Stromal cell of bone marrow (primary cell): ENCODE results near the gene AURKAIP1.
"Not testable (repeated sequence)": the region's sequence is repeated elsewhere in the genome, so short reads cannot be mapped to it uniquely, and the experiment has no call there.

Experiments
- DNase-seq: peaks from one replicate; pipeline ENCODE4 v3.0.0-alpha.2; 2012; ENCODE audit warnings: low read depth

Gene AURKAIP1

DNA sequence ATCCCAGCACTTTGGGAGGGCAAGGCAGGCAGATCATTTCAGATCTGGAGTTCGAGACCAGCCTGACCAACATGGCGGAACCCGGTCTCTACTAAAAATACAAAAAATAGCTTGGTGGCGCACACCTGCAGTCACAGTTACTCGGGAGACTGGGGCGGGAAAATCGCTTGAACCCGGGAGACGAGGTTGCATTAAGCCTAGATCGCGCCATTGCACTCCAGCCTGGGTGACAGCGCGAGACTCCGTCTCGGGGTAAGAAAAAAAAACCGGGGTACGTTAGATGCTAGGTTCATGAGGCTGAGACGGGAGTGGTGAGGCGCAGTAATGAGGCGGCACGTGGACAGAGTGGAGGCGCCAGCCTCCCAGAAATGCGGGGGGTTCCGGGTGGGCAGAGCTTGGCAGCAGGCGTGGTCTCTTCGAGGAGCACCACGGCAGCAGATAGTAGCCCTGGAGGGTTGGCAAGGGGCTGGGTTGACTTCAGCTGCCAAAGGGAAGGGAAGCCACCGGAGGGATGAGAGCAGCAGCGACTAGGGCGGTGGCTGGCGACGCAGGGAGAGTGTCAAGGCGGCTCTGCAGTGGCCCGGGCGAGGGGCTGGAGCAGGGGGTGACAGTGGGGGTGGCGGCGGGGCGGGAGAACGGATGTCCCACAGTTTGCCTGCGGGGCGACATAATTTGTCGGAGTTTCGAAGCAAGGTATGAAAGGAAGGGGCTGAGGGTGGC is 31.3 kb upstream of the AURKAIP1 start:
- no peak for DNase-seq

DNA sequence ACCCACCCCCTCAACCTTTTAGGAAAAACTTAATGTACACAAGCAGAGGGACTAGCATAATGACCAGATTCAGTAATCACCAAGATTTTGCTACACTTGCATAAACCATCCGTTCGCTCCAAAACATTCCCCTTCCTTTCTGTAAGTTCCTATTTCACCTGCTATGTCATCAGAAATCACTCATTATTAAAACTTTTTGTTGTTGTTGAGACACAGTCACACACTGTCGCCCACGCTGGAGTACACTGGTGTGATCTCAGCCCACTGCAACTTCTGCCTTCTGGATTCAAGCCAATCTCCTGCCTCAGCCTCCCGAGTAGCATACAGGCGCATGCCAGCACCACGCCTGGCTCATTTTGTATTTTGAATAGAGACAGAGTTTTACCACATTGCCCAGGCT is 28.6 kb upstream of the AURKAIP1 start:
- no peak for DNase-seq

DNA sequence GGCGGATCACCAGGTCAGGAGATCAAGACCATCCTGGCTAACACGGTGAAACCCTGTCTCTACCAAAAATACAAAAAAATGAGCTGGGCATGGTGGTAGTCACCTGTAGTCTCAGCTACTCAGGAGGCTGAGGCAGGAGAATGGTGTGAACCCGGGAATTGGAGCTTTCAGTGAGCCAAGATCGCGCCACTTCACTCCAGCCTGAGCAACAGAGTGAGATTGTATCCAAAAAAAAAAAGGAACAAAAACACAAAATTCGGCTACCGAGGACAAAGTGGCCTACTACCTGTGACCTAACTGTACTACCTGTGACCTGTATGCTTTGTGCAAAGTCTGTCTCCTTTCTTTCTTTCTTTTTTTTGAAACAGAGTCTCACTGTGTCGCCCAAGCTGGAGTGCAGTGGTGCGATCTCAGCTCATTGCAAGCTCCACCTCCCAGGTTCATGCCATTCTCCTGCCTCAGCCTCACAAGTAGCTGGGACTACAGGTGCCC is 27.9 kb upstream of the AURKAIP1 start:
- DNase-seq, result not testable (repeated sequence)

DNA sequence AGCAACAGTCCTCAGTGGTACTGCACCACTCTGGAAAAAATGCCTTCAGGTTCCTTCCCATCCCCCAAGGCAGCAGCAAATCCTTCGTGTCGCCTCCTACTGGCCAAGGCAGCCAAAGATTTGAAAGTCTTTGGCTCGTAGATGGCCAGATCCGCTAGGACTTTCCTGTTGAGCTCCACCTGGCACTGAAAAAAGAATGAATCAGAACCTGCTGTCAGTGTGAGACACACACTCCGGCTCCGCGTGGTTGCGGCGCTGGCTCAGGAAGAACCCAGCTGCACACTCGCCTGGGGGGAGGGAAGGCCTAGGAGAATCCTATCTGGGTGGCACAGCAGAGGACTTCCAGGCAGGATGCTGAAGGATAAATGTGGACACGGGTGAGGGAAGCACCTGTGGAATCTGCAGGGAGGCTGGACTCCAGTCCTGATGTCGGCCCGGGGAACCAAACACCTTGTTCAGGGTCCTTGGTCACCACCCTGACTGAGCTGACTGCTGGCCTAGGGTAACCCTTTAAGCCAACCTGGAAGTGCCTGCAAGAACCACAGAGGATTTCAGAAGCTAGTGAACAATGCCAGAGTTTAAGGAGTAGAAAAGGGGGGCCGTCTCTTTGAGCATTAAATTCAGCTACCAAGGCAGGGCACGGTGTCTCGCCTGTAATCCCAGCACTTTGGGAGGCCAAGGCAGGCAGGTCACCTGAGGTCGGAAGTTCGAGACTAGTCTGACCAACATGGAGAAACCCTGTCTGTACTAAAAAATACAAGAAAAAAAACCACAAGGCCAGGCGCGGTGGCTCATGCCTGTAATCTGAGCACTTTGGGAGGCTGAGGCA is 27.3 kb upstream of the AURKAIP1 start:
- DNase-seq, result peak; percentile 29

DNA sequence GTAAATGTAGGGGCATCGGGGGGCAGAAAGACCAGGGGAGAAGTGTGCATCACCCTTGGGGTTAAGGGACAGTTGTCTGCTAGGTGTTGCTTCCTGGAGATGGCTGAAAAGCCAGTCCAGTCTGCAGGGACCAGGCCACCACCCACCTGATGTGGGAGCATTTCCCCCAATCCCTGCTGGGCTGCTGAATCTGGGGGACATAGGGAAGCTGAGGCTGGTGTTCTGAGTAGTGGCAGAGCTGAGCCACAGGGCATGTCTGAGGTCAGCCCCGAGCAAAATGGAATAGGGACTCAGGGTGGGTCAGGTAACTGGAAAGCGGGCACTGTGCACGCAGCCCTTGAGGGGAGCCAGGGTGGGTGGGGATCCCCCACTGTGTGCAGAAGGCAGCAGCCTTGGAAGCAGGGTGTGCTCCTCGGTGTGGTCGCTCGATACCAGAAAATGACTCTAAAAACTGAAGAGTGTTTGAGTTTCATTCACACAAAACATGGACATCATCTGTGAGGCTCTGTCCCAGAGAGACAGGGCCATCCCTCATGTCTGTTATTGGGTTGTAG is 26.5 kb upstream of the AURKAIP1 start:
- no peak for DNase-seq

DNA sequence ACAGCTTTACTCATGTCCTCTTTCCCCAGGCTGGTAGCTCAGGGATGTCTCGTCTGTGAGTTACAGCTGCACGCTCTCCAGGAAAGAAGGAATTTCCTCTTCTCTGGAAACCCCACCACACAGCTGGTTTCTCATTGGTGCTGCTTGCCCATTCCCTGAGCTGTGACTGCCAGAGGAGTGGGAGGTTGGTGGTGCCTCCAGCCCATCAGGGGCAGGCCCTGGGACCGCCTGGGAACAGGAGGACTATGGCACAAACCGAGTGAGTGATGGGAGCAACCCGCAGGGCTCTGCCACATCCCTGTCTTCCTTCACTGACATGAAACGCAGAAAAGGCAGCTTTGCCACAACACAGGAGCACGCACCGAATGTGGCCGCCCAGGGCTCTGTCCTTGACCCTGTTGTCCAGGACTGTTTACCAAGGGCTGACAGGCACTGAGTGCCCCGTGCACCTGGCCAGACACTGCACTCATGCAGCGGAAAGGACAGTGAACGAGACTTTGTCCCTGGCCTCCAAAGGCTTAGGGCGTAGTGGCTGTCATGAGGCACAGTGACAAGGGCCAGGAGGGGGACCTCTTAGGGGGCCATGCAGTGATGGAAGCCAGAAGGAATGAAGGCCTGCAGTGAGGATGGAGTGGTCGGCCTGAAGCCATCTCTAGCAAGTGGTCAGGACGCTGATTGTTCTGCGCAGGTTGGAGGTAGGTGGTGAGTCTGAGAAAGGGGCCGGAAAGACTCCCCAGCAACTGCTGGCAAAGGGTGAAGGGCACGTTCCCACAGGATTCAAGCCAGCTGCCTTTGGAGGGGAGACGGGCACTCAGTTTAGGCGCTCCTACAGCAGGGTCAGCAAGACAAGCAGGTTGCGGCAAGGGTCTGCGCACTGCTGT is 25.8 kb upstream of the AURKAIP1 start:
- DNase-seq, result no peak

DNA sequence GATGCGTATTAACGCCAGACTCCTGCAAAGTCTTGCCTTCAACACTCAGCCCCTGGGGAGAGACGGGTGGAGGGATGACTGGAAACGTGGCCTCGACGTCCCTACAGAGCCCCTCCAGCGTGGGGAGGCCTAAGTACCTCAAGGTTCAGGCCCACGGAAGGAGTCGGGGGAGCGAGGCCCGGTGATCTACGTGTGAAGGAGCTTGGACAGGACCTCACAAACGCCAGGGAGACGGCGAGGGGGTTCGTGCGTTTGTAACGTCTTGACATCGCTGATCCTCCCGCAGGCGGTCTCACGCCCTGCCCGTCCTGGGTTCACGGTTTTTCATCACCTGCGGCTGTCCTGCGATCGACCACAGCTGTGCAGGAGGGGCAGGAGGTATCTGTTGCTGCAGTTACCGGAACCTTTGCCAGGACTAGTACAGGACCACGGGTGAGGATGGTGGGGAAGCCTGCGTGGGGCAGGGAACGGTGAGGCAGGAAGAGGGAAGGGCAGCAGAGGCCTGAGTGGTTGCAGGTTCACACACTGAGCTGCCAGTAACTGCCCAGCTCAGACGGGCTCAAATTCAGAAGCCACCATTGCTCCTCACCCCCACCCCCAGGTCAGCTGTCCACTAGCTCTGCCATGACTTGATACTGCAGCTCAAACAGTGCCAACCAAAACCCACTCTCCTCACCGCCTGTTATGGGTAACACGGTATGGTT is 25.0 kb upstream of the AURKAIP1 start:
- DNase-seq, result no peak

DNA sequence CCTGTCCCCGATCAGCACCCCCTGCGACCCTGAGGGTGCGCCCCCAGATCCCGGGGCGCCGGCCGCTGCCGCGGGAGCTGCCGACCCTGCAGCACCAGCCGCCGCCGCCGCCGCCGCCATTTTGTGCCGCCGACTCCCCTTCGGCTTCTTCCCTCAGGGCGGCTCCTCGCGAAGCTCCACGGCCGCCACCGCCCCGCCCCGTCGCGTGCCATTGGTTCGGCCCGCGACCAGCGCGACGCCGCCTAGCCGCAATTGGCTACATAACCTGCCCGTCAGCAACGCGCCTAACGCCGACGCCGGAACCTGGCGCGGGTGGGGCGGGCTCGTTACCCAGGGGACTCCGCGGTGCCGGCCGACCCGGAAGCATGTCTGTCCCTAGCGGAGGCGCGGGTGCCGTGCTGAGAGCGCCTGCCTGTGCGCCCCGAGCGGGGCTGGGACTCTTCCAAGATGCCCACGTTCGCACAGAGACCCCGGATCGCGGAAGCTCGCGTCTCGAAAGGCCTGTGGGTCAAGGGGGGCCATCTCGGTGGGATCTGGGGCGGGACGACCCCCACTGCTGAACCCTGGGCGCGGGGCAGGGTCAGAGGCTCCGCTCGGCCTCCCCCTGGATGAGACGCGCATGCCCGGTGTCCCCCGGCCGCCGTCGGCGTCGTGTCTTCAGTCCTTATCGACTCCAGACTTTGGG is 24.3 kb upstream of the AURKAIP1 start, which contains the start of gene CCNL2:
Gene CCNL2, minus strand, starts transcription at position 149 of the 685 bp plus-strand sequence. Its CDS starts 29 bp downstream, at position 120.
- DNase-seq, result peak; percentile 94

DNA sequence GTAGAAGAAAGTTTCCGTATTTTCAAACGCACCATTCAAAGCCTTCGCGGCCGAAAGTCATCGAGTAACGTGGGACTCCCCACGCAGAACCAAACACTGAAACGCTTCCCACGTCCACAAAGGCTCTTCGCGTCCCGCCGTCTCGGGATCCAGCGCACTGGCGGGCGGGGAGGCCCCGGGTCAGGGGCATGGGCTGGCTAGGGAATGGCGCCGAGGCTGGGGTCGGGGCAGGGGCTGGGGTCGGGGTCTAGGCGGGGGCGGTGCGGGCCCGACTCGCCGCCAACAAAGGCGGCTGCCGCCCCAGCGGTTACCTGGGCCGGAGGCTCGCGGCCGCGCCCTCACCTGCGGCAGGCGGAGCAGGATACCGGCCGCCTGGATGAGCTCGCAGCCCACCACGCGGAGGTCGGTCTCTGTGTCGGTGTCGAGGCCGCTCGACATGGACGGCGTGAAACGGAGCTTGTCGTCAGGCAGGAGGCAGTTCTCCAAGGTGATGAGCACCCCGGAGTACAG is 23.7 kb upstream of the AURKAIP1 start:
- DNase-seq, result no peak

DNA sequence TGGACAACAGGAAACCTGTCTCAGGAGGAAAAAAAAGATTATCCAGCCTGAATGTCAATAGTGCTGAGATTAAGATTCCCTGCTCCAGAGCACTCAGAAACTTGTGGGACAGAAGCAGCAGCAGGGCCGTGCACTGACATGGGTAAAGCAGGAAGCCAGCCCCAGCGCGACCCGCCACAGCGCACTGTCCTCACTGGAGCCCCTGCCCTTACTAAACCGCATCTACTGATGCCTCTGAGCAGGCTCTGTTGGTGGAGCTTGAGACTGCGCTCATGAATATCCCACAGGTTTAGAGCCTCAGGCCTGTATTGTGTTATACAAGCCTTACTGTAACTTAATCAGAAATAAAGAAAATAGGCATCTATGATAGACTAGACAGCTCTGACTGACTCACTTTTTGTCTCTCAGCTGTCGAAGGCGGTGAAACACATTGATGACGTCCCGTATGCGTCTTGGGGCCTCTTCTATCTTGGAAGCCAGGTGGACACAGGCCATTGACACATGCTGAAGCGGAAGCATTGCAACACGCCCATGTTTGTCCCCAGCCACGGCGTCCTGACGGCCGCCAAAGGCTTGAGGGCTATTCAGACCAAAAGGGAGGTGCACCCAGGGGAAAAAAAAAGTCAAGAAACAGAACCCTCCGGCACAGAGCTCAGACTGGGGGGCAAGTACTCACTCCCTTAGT is 23.0 kb upstream of the AURKAIP1 start:
- no peak for DNase-seq

DNA sequence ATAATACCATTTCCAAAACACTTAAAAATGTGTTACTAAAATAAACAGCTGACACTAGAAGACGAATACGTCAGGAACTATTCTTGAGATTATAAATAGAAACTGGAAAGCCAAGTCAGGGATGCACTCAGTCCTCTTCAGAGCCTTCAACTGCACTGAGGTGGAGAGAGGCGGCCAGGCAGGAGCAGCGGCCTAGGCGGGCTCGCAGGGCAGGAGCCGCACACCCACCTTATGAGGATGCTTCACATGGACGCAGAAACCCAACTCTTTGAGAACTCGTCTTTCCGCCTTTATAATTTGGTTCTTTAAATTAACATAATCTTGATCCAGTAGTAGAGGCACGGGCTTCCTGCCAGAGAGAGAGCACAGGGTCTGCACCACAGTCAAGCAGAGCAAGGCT is 20.2 kb upstream of the AURKAIP1 start:
- no peak for DNase-seq

DNA sequence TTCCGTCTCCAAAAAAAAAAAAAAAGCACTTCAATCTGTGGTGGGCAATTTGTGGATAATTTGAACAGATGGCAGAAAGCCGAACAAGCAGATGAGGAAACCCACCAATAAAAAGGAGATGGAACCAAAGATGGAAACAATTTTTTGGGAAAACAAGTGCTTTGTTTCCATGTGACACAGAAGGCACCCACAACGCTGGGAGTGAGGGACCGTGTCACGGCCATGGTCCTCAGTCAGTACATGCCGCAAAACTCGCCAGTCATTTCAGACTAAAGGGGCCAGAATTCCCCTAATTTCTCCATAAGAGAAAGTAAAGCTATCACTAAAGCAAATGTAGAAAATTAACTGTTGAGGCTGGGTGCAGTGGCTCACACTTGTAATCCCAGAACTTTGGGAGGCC is 19.1 kb upstream of the AURKAIP1 start:
- DNase-seq, result no peak

DNA sequence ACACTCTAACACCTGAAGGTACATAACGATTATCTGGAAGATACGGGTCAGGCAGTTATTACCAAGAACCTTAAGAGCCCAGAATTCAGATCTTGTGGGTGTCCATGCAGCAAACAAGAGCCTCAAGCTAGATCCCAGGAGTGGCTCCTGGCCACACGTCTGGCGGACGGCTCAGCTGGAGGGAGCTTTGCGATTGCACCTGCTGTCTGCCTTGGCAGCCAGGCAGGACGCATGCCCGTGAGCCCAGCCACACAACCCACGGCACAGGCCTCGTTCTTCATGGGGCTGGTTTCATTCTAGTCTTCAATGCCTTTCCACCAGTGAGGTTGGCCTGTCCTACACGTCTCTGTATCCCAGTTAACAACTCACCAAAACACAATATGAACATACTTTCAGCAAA is 18.4 kb upstream of the AURKAIP1 start:
- no peak for DNase-seq

DNA sequence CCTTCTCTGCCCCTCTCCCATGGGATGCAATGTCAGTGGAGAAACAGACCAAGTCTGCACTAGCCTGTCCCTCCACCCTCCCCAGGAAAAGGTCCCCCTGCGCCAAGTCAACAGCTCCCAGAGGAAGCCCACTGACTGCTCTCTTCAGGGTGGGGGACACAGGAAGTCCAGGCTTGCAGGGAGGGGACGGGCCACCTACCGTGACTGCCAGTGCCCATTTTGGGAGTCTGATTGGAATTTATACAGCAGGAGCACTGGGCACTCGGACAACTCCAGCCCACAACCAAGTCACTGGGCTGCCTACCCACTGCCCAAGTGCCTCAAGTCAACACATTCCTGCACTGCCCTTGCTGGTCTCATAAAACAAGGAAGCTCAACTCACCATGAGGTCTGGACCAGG is 18.0 kb upstream of the AURKAIP1 start:
- DNase-seq, result no peak

DNA sequence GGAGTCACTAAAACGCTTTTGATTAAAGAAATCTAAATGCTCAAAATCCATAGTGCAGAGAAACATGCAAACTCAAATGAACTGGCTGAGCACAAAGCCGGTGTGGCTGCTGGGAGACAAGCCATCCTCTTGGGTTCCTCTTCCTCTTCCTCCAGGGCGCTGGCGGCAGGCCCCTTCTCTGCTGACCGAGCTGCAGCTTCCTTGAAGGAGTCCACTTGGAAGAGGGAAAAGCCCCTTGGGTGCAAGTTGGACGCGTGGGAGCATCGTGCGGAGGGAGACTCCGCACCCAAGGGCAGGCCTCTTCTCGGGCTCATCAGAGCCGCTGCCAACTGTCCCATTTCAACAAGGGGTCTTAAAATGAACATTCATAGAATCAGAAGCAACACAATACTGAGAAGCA is 16.2 kb upstream of the AURKAIP1 start:
- DNase-seq, result no peak

DNA sequence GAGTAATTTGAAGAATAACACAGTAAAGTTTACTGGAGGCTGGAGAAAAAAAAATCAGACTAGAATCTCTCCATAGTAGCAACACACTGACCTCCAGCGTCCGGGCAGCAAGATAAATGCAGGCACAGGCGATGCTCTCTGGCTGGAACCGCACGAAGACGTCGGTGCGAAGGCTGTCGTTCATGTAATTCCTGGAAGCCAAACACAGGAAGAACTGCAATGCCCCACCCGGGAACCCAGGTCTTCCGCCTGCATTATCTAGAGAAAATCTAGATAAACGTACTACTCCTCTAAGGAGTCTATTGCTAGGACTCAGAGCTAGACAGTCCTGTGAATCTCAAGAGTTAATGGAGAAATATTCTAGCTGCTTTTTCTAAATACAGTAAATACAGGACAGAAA is 15.7 kb upstream of the AURKAIP1 start:
- DNase-seq, result no peak

DNA sequence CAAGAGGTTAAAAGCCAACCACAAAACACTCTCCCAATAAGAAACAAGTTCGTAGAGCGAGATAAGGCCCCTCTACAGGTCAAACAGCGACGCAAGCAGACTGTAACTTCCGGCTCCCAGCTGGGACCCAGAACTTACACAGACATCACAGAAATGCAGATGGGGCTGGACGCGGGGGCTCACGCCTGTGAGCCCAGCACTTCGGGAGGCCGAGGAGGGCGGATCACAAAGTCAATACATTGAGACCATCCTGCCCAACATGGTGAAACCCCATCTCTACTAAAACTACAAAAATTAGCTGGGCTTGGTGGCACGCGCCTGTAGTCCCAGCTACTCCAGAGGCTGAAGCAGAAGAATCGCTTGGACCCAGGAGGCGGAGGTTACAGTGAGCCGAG is 13.1 kb upstream of the AURKAIP1 start:
- DNase-seq, result no peak

DNA sequence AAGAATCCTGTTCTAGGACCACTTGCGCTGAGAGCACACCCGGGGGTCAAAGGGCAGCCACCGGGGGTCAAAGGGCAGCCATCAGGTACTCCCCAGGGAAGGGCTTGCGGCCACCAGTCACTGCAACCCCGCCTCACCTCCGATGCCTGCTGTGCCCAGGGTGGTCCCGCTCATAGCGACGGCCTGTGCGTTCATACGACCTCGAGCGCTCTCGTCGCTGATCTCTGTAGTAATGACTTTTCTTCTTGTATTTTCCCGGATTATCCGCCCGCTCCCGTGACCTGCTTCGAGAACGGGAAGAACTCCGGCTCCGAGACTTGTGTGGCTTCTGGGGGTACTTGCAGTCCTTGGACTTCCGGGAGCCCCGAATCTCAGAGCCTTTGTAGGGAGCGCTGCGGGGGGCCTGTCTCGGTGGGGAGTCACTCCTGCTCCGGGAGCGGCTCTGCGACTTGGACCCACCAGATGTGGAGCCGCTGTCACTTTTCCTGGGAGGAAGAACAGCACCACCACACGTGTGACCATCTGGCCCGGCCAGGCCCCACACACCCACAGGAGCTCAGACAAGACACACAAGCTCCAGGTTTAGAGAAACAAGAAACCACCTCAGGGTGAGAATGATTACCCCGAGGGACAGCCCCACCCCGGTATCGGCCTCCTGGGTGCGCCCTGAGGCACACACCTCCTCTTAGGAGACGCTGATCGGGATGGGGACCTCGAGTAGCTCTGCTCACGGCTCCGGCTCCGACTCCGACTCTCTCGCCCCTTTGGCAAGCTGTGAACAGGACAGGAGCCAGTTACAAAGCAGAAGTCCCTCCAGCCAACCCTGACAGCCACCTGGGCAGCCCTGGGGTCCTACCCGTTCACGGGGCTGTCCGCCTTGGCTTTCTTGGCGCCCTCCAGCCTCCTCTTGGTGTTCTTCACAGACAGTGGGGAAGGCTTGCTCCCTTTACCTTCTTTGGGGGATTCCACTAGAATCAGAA is 12.4 kb upstream of the AURKAIP1 start:
- no peak for DNase-seq

DNA sequence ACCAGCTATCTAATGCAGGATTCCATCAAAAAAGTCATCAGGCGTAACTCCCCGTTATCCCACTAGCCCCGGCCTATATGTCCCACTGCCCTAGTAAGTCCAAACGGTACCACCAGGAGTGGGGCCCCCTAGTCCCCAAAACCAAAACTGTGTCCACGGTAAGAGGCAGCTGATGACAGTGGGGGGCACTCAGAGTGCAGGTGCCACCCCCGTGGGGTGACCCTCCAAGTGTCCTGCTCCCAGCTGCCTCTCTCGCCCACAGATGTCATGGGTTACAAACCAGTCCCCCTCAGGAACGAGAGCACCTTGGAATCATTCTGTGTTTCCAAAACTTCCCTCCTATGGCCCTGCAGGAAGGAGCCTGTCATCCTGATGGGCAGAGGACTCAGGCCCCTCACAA is 10.9 kb upstream of the AURKAIP1 start:
- DNase-seq, result no peak
